Uterus (tissue), 2 donors: ENCODE data around the gene APCDD1.

ENCODE experiments used
- POLR2A ChIP-seq, 2 donors: fragments of 450-650 bp; IDR thresholded peaks; one replicate each; pipeline ENCODE4 v1.6.1; 2016; ENCODE audit warnings: antibody characterized with exemption in 2 of 2, mild to moderate bottlenecking in 1 of 2, moderate library complexity in 1 of 2
- TF ChIP-seq, protein P1 (sequence below), 4 experiments: fragments of 200-600 bp in 2 of 4; fragments of 450-650 bp in 2 of 4; sonication (generic) in 2 of 4; IDR thresholded peaks; one replicate each; pipeline ENCODE4 v1.5.1; 2016 to 2019; ENCODE audit warnings: antibody characterized with exemption in 4 of 4, mild to moderate bottlenecking in 2 of 4, moderate library complexity in 1 of 4

- TF ChIP-seq, protein P1, sequence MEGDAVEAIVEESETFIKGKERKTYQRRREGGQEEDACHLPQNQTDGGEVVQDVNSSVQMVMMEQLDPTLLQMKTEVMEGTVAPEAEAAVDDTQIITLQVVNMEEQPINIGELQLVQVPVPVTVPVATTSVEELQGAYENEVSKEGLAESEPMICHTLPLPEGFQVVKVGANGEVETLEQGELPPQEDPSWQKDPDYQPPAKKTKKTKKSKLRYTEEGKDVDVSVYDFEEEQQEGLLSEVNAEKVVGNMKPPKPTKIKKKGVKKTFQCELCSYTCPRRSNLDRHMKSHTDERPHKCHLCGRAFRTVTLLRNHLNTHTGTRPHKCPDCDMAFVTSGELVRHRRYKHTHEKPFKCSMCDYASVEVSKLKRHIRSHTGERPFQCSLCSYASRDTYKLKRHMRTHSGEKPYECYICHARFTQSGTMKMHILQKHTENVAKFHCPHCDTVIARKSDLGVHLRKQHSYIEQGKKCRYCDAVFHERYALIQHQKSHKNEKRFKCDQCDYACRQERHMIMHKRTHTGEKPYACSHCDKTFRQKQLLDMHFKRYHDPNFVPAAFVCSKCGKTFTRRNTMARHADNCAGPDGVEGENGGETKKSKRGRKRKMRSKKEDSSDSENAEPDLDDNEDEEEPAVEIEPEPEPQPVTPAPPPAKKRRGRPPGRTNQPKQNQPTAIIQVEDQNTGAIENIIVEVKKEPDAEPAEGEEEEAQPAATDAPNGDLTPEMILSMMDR (IDR thresholded peaks at IDR 0.05): no peak
- TF ChIP-seq POLR2A (IDR thresholded peaks at IDR 0.05): no peak
These were observed 42.8 kb downstream of the APCDD1 start for GRCh38 chr18:10497206-10497749.
